ENCODE measurements around the gene PGC.

The PGC gene

GRCh38 chr6:41724586-41725501 is 22.4 kb downstream of the PGC start:
- DNase-seq (ENCODE audit: low spot score): no peak

GRCh38 chr6:41724228-41724580 is 23.0 kb downstream of the PGC start:
- no peak for DNase-seq (ENCODE audit: low spot score)
- TF ChIP-seq, protein P1, sequence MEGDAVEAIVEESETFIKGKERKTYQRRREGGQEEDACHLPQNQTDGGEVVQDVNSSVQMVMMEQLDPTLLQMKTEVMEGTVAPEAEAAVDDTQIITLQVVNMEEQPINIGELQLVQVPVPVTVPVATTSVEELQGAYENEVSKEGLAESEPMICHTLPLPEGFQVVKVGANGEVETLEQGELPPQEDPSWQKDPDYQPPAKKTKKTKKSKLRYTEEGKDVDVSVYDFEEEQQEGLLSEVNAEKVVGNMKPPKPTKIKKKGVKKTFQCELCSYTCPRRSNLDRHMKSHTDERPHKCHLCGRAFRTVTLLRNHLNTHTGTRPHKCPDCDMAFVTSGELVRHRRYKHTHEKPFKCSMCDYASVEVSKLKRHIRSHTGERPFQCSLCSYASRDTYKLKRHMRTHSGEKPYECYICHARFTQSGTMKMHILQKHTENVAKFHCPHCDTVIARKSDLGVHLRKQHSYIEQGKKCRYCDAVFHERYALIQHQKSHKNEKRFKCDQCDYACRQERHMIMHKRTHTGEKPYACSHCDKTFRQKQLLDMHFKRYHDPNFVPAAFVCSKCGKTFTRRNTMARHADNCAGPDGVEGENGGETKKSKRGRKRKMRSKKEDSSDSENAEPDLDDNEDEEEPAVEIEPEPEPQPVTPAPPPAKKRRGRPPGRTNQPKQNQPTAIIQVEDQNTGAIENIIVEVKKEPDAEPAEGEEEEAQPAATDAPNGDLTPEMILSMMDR (IDR thresholded peaks at IDR 0.05; ENCODE audit: extremely low read depth, missing control alignments): no peak

More at GRCh38 chr6:41724586-41725501, 22.4 kb downstream of the PGC start:
- TF ChIP-seq, protein P1 (IDR thresholded peaks at IDR 0.05; ENCODE audit: extremely low read depth, missing control alignments): no peak

GRCh38 chr6:41723530-41724227 is 23.5 kb downstream of the PGC start:
- TF ChIP-seq, protein P1 (IDR thresholded peaks at IDR 0.05; ENCODE audit: extremely low read depth, missing control alignments): no peak
- DNase-seq (ENCODE audit: low spot score): peak; percentile 83

- TF ChIP-seq, protein P1 (IDR thresholded peaks at IDR 0.05; ENCODE audit: extremely low read depth, missing control alignments): no peak
- DNase-seq (ENCODE audit: low spot score): no peak
Observed at GRCh38 chr6:41722969-41723529, 24.1 kb downstream of the PGC start.

DNA sequence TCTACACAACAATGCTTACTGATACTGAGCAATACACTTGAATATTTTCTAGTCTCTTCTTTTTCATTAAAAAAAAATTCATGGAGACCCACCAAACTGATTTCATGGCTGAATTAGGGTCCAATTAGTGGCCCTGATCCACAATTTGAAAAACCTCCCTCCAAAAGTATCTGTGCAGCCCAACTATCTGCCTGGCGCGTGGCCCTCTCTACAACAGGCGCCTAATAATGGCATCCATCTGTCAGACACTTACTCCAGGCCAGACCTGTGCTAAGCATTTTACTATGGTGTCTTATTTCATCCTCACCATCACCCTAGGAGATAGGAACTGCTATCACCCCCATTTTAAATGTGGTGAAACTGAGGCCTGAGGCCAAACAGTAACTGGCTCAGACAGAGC is 25.8 kb downstream of the PGC start:
- no peak for DNase-seq (ENCODE audit: low spot score)
- TF ChIP-seq, protein P1 (IDR thresholded peaks at IDR 0.05; ENCODE audit: extremely low read depth, missing control alignments): no peak

DNA sequence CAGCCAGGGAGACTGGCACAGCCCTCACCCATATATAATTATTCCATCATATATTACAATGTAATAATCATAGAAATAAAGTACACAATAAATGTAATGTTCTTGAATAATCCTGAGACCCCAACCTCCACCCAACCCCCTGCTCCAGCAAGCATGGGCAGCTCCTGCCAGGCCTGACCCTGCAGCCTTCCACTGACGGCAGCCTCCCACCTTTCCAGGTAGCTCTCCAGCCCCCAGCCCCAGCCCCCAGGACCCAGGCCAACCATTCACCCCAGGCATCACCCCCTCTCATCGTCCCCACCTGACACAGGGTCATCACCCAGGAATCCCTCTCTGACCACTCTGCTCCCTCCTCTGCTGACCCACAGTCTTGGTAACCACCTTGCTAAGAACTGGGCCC is 26.4 kb downstream of the PGC start:
- DNase-seq (ENCODE audit: low spot score): no peak

More for the DNA sequence above, 26.4 kb downstream of the PGC start:
- TF ChIP-seq, protein P1 (IDR thresholded peaks at IDR 0.05; ENCODE audit: extremely low read depth, missing control alignments): no peak

Measured in GM20000 (cell line).